ENCODE results near the gene SMARCA2.

GRCh38 chr9:2158111-2158610, 143.0 kb downstream of the SMARCA2 start:
- no peak for TF ChIP-seq BHLHE40 (IDR thresholded peaks at IDR 0.05; ENCODE audit: borderline replicate concordance)
- no peak for TF ChIP-seq L3MBTL2 (conservative IDR thresholded peaks at IDR 0.05)
- TF ChIP-seq CTBP1 (IDR thresholded peaks at IDR 0.05; ENCODE audit: borderline replicate concordance) = no peak
- no peak for TF ChIP-seq ELF4 (IDR thresholded peaks at IDR 0.05)
- TF ChIP-seq FOXK2 (IDR thresholded peaks at IDR 0.05) = no peak
- no peak for TF ChIP-seq SP1 (IDR thresholded peaks at IDR 0.05)
- TF ChIP-seq SUZ12 (IDR thresholded peaks at IDR 0.05) = no peak
- no peak for TF ChIP-seq FOXA1 (IDR thresholded peaks at IDR 0.05)
- TF ChIP-seq ARNT (IDR thresholded peaks at IDR 0.05) = no peak
- no peak for TF ChIP-seq FOXM1 (IDR thresholded peaks at IDR 0.05; ENCODE audit: borderline replicate concordance)
- TF ChIP-seq TARDBP (IDR thresholded peaks at IDR 0.05) = no peak
- no peak for TF ChIP-seq HDGF (IDR thresholded peaks at IDR 0.05; ENCODE audit: borderline replicate concordance)

All from HEK293T (cell line).